CD4-positive, alpha-beta T cell treated with Interleukin-4 for 4 hours (primary cell): ENCODE data around the gene ABCB1.

Experiments
- DNase-seq: peaks from one replicate; pipeline ENCODE4 v3.0.0-alpha.2; 2020

ABCB1 gene

DNA sequence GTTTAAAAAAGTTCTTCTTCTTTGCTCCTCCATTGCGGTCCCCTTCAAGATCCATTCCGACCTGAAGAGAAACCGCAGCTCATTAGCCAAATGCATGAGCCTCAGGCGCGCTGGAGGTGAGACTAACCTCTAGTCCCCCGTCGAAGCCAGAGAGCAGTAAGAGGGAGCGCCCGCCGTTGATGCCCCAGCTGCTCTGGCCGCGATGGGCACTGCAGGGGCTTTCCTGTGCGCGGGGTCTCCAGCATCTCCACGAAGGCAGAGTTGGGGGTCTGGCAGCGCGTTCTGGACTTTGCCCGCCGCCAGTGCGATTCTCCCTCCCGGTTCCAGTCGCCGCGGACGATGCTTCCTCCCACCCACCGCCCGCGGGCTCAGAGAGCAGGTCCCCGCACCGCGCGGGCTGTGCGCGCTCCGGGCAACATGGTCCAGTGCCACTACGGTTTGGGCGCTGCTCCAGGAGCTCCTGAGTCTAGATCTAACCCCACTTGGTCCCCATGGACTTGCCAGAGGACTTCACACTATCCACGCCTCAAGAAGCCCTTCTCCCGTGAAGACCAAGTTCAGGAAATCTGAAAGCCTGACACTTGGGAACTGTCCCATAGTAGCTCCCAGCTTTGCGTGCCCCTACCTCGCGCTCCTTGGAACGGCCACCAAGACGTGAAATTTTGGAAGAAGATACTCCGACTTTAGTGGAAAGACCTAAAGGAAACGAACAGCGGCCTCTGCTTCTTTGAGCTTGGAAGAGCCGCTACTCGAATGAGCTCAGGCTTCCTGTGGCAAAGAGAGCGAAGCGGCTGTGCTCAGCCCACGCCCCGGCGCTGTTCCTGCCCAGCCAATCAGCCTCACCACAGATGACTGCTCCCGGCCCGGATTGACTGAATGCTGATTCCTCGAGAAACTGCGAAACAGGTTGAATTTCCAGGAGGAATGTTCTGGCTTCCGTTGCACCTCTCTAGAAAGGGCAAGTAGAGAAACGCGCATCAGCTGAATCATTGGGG, at the start of gene ABCB1:
Gene ABCB1, minus strand, starts transcription at position 755 of the 995 bp plus-strand sequence. Its CDS starts 700 bp downstream, at position 55.
- DNase-seq: peak; percentile 37

DNA sequence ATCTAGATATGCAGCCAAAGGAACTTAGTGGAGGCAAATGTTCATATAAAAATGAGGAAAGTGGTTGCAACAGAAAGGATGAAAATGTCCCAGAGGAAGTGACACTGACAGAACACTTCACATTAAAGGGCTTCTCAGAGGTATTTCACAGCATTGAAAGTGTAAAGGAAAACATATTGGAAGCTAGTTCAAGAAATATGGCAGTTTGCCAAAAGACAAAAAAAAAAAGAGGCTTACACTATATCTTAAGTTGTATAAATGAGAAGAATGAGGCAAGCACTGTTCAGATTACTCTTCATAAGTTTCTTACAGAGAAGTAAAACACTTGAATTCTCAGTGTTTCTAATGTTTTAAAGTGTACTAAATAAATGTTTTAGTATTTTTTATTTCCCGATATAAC, 47.6 kb upstream of the ABCB1 start:
- no peak for DNase-seq

DNA sequence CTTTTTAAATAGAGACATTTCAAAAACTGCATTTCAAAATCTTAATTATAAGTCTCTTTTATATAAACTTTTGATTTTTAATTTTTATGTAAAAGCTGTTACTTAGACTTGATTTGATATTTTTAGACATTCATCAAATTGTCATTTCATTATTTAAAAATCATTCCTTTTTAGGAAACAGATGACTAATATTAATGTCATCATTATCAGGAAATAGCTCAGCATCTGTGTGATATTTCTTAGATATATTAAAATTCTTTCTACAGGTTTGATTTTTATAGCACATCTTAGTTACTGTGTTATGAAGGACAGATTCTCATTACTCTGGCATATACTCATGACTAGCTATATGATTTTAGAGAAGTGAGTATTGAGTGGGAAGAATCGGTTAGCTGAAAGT, 44.8 kb upstream of the ABCB1 start:
- DNase-seq: no peak

DNA sequence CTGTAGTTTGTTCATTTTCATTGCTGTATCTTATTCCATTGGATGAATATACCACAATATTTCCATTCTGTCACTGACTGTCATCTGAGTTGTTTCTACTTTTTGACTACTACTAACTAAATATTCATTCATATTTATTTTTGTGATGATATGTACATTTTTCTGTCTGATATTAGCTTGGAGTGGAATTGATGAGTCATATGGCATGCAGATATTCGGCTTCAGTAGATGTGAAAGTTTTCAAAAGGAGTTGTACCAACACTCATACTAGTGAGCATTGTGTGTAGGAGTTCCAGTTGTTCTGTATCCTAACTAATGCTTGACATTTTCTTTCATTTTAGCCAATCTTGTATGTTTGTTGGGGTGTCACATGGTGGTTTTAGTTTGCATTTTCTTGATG, 35.2 kb upstream of the ABCB1 start:
- no peak for DNase-seq

DNA sequence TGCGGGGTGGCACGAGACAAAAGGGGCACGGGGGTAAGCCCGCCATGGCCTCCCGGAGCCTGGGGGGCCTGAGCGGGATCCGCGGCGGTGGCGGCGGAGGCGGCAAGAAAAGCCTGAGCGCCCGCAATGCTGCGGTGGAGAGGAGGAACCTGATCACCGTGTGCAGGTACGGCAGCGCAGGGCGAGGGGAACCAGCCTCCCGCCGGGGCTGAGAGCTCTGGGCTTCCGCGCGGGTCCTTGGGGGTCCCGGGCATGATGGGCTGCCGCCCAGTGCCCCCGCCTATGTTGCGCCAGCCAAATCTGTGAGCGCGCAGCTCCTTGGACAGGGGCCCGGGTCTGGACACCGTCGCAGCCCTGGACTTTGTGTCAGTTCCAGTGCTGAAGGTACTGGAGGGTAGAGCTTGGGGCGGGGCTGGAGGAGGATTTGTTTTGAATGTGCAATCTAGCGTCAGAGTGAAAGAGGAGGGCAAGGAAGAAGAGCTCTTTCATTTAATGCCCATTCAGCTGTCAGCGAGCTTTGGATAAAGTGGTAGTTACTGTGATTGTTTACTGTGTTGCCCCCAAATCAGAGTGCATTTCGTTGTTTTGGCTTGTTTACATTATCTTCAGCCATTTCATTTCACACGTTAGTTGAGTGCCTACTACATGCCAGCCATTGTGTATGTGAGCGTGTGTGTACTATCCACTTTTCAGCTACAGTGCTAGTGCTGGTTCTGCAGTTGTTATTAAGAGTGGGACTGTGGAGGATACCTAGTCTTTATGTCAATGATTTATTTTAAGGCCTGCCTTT, 28.3 kb upstream of the ABCB1 start:
- DNase-seq: no peak

DNA sequence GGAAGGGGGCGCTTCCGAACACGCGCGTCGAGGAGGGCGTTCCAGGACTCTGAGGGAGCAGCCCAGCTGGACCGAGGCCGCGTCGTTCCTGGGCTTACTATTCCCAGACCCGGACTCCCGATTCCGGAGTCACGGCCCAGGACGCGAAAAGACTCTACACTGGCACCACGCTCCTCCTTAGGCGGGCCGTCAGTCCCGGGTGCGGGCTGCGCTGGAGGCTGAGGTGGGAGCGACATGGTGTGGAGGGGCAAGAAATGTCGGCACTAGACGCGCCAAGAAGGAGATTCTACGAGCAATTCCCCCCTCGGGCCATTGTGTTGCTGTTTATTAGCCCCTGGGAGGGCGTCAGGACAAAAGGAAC, 26.9 kb upstream of the ABCB1 start:
- no peak for DNase-seq

DNA sequence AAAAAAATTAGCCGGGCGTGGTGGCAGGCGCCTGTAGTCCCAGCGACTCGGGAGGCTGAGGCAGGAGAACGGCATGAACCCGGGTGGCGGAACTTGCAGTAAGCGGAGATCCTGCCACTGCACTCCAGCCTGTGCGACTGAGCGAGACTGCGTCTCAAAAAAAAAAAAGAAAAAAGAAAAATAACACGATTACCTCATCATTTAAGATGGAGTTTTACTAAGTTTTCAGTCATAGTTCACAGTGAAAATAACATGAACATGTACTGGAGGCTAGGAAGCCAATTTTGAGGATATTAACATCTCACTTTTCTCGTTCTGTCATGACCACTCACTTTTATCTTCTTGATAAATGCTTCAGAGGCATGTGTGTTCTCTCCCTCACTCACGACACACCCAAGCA, 24.4 kb upstream of the ABCB1 start:
- DNase-seq: no peak

DNA sequence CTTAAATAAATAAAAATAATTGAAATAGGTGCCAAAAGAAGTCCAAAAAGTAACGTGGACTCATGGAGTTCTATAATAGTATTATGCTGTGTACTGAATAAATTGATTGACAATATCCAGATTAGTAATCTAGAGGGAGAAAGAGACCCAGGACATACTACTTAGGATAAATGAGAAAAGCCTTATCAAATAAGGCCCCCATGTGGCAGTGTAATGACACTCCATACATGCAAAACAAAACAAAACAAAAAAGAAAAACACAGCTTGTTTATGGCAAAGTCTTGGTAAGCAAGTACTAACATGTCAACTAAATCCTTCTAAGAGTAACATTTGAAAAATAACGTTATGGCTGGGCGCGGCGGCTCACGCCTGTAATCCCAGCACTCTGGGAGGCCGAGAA, 23.9 kb upstream of the ABCB1 start:
- DNase-seq: no peak

DNA sequence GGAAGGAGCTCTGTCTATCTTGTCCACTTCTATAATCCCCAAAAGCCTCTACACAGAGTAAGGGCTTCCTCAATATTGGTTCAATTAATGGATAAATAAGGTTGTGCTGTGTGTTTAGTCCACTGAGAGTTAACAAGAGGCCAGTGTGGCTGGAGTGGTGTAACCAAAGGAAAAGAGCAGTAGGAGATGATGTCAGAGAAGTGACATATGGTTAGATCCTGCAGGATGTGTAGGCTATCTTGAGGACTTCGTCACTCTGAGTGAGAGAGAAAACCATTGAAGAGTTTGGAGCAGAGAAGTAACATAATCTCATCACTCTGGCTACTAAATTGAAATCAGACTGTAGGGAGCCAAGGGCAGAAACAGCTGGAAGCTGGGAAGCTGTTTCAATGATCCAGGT, 14.5 kb upstream of the ABCB1 start:
- DNase-seq: no peak

DNA sequence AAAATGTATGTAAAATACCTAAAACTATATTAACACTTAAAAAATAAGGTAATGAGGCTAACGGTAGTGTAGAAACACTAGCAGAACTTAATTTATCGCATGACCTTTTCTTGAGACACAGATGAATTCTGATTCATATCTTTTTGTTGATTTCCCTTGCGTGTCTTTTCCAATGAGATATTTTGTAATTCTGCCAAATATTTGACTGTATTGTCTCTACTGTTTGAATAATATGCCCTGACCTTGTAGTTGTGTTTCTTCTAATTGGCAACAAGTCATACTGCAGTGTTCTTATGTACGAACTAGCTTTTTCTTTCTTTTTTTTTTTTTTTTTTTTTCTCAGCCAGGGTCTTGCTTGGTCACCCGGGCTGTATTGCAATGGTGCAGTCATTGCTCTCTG, 9.2 kb upstream of the ABCB1 start:
- no peak for DNase-seq

DNA sequence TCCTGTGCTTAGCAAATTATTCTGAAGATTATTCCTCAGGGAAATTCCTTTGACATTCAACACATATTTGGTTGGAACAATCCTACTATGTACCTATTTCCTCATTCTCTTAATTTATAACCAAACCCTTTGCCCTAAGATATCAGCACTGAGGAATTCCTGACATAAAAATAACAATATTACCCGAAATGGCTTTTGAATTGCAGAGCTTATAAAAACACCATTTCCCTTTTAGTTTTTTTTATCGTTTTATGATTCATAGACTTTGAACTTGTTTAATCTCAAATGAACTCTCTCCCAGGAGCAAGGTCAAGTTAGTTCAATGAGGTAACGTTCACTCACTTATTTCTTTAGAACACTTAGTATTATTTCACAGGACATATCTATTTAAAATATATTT, 7.7 kb upstream of the ABCB1 start:
- no peak for DNase-seq

DNA sequence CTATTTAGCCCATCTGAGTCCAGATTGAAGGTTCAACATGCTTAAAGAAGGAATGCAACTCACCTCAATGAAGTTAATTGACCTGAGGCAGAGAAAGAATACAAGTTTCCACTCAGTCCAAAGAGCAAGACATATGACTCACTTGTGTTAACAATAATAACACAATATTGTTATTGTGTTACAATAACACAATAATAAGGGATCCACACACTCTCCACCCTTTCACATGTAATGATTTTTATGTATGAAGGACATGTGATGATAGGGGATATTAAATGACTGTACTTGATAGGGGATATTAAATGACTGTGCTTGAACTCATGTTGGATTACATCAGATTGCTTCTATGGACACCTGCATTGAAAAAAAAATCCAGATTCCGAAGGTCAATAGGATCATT, 3.6 kb upstream of the ABCB1 start:
- DNase-seq: no peak

DNA sequence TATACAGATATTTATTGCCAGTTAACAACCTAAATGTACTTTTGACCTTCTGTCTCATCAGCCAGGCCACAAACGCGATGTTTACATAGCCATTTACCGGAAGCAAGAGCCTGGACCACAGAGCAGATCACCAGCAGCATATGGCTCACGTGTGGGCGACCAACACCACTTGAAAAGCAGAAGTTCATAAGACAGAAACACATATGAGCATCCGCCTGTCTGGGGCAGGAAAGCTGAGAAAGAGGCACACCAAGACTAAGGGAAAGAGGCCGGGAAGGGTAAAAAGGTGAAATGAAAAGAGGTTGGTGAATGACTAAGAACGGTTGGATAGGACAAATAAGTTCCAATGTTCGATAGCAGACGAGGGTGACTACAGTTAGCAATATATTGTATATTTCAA, 1.3 kb downstream of the ABCB1 start:
- peak; percentile 50 for DNase-seq

DNA sequence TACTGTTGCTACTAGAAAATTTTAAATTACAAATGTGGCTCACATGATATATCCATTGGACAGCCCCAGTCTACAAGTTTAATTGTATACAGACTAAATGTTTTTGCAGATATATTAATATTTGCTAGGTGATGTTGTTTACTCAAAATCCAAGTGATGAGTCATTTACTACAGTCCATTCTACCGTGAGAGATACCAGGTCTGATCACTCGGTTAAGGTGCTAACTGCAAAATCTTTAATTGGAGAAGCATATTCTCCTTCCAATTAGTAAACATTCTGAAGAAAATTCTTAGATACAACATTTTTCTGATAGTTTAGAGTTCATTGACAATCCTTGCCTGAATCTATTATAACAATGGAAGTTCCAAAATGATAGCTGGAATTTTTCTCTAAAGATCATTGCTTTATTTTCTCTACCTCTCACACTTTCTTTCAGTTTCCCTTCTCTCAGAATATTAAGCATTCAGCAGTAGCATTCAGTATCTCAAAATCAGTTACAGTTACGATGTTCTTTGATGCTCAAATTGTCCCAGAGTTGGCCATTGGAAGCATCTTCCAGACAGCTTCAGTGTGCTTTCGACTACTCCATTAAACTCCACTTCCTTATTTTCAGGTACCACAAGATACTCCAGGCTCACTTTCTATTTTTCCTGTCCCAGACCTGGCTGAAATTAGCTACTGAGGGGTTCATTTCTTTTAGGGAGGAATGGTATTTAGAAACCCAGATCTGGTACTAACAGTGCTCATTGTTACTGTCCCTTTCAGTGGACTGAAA, 2.3 kb downstream of the ABCB1 start:
- no peak for DNase-seq

DNA sequence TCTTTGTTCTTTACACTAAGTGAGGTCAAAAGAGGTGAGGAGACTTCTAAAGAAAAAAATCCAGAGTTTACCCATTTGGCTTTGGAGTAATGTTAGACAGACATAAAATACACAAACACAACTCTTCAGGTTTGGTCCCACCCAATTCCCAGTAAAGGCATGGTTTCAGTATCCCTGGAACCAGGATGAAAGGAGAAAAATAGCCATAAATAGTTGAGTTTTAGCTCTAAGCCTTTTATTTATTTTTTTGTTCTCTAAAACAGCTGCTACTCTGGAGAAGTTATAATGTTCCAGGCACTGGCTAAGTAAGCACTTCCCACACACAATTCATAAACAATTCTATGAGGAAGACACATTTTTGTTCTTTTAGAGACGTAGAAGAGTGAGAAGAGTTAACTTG, 4.0 kb downstream of the ABCB1 start:
- DNase-seq: no peak

DNA sequence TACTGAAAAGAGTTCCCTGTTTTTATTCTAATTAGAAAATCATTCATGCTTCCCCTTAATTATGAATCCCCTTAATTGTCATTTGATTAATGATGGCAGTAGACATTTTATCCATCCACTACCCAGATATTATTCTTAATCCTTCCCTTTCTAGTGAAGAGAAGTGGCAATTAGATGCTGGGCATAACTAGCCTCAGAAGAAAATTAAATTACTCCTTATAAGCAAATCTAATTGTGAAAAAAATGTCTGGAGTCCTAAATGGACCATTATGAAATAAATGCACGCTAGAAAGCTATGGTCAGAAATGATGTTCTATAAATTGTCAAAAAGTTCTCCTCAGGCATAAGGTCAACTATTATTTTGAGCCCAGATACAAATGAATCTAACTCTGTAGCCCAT, 4.5 kb downstream of the ABCB1 start:
- DNase-seq: no peak

DNA sequence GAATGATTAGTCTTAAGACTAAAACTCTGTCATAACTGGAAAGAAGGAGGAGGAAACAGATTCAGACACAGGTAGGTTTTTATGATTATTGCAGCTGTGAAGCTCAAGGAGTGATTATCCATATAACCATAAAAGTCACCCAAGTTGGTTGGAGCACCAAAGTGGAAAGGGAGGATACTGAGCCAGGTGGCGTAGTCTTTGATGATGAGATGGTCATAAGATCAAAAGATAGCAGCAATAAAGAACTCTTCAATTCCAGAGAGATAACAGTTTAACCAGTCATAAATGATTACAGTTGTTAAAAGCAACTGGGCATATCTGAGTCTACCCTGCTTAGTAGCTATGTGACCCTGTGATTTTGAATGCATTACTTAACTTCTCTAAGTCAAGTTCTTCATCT, 8.4 kb downstream of the ABCB1 start:
- no peak for DNase-seq

DNA sequence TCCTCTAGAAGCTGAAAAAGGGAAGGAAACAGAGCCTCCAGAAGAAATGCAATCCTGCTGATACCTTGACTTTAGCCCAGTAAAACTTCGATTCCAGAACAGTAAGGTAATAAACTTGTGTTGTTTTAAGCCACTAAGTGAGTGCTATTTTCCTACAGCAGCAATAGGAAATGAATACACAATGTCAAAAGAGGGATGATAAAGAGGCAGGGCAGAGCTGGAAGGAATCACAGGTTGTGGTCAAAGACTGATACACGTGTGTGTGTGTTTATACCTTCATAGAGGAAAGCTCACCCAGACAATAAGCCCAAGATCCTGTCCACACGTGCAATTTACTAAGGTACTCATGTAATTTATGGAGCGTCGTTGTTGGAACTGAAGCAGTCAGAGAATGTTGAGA, 9.5 kb downstream of the ABCB1 start:
- DNase-seq: no peak

DNA sequence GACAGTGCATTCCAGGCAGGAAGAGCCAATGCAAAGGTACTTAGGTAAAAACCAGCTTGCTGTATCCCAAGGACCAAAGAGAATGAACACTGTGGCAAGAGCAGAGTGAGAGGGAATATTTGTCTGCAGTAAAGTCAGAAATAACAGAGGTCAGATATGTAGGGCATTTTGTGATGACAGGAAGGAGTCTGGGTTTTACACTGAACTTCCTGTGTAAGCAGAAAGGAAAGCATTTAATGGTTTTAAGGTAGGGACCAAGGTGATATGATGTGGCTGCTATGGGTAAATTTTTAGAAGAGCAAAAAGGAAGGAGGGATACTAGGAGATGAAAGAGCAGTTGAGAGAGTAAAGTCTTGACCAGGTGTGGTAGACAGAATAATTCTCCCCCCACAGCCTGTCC, 10.1 kb downstream of the ABCB1 start:
- no peak for DNase-seq

DNA sequence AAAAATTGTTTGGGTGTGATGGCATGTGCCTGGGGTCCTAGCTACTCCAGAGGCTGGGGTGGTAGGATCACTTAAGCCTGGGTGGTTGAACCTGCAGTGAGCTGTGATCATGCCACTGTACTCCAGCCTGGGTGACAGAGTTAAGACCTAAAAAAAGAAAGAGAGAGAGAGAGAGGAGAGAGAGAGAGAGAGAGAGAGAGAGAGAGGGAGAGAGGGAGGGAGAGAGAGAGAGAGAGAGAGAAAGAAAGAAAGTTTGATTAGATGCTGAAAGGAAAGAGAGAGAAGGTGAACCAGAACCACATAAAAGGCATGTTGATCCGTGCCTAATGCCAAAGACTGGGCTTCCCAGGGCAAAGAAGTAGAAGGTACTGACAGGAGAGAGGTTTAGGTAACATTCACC, 11.1 kb downstream of the ABCB1 start:
- no peak for DNase-seq

DNA sequence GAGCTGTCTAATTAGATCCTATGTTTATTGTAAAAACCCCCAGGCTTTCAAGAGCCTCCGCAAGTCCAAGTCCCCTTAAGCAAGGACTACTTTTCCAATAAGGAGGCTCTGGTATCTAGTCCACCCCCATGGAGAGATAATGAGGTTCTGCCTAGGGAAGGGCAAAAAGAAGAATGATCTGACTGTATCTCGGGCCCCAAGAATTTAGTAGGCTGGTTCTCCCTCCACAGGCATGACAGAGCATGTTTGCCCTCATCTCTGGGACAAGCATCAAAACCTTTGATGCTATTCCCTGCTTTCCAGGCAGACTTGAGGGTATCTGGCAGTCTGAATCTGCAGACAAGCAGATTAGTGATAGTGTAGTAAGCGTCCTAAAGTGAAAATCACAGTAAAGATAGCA, 19.0 kb downstream of the ABCB1 start:
- DNase-seq: no peak

DNA sequence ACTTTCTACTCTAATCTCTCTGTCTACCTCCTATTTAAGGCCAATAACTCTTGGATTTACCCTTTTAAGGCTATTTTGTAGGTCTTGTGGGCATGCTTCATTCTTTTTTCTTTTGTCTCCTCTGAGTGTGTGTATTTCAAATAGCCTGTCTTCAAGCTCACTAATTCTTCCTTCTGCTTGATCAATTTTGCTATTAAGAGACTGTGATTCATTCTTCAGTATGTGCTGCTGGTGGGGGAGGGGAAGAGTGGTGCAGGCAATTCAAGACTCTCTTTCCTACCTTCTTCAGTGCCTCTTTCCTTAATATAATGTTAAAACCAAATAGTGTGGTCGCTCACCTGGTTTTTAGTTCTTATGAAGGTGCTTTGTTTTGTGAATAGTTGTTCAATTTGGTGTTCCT, 20.0 kb downstream of the ABCB1 start:
- no peak for DNase-seq

DNA sequence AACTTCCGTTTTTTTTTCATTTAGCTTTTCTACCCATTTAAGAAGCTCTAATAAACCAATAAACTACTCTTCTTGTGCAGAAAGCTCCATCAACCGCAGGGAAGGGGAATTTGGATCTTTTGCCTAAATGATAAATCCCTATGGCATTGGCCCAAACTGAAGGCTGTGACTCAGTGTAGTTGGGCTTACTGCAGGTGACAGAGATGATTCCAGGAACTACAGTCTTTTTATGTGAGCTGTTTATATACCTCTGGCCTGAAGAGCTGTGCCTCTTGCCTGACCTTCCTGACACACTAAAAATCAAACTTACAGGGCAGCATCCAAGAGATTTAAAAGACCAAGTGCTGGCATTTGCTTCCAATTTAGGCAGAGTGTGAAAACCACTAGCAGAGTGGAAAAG, 25.2 kb downstream of the ABCB1 start:
- DNase-seq: no peak
